ENCODE results near the gene EFNA3. TPM values are rescaled to one million over a fixed set of nuclear protein-coding genes. Genes with fewer than 3 reads are reported as not detected.

The EFNA3 gene
- total RNA-seq, 1 donor from 2014 or later, result 1.7 TPM

GRCh38 chr1:155121249-155121648 is 42.6 kb downstream of the EFNA3 start:
- Histone ChIP-seq H3K4me3 (ENCODE audit: low read depth, low read length) (no peak overlapping the region), H3K36me3 (ENCODE audit: control insufficient read depth, insufficient read depth, low read length) (no peaks in the 10 kb centered on the region), H3K27me3 (ENCODE audit: control insufficient read depth, insufficient read depth, low read length) (peaks cover 8% of the 10 kb centered on the region)
- DNase-seq (ENCODE audit: low read depth), result no peak
- TF ChIP-seq CTCF (IDR thresholded peaks at IDR 0.05; ENCODE audit: insufficient read depth, low read length, poor library complexity, severe bottlenecking), result no peak

- Histone ChIP-seq H3K4me3 (ENCODE audit: low read depth, low read length) (no peak overlapping the region), H3K27me3 (ENCODE audit: control insufficient read depth, insufficient read depth, low read length) (peaks cover 3% of the 10 kb centered on the region), H3K36me3 (ENCODE audit: control insufficient read depth, insufficient read depth, low read length) (no peaks in the 10 kb centered on the region)
- TF ChIP-seq CTCF (IDR thresholded peaks at IDR 0.05; ENCODE audit: insufficient read depth, low read length, poor library complexity, severe bottlenecking), result no peak
- no peak for DNase-seq (ENCODE audit: low read depth)
Observed at GRCh38 chr1:155122308-155122707, 43.7 kb downstream of the EFNA3 start.

- Histone ChIP-seq H3K4me3 (ENCODE audit: low read depth, low read length) (no peak overlapping the region), H3K36me3 (ENCODE audit: control insufficient read depth, insufficient read depth, low read length) (no peaks in the 10 kb centered on the region), H3K27me3 (ENCODE audit: control insufficient read depth, insufficient read depth, low read length) (no peaks in the 10 kb centered on the region)
- DNase-seq (ENCODE audit: low read depth), result no peak
- TF ChIP-seq CTCF (IDR thresholded peaks at IDR 0.05; ENCODE audit: insufficient read depth, low read length, poor library complexity, severe bottlenecking), result no peak
Observed at GRCh38 chr1:155123801-155124200, 45.2 kb downstream of the EFNA3 start.

- H3K36me3 ChIP-seq (ENCODE audit: control insufficient read depth, insufficient read depth, low read length), result no peaks in the 10 kb centered on the region
- H3K27me3 ChIP-seq (ENCODE audit: control insufficient read depth, insufficient read depth, low read length), result no peaks in the 10 kb centered on the region
- DNase-seq (ENCODE audit: low read depth), result no peak
- no peak for TF ChIP-seq CTCF (IDR thresholded peaks at IDR 0.05; ENCODE audit: insufficient read depth, low read length, poor library complexity, severe bottlenecking)
- H3K4me3 ChIP-seq (ENCODE audit: low read depth, low read length), result no peak overlapping the region
Observed at GRCh38 chr1:155124503-155125463, 46.1 kb downstream of the EFNA3 start.

GRCh38 chr1:155125511-155125945 is 46.9 kb downstream of the EFNA3 start:
- no peaks in the 10 kb centered on the region for H3K27me3 ChIP-seq (ENCODE audit: control insufficient read depth, insufficient read depth, low read length)
- TF ChIP-seq CTCF (IDR thresholded peaks at IDR 0.05; ENCODE audit: insufficient read depth, low read length, poor library complexity, severe bottlenecking), result no peak
- DNase-seq (ENCODE audit: low read depth), result no peak

More at GRCh38 chr1:155125511-155125945, 46.9 kb downstream of the EFNA3 start:
- Histone ChIP-seq H3K36me3 (ENCODE audit: control insufficient read depth, insufficient read depth, low read length) (no peaks in the 10 kb centered on the region), H3K4me3 (ENCODE audit: low read depth, low read length) (no peak overlapping the region)

All from kidney epithelial cell (primary cell).